D721Med (cell line): ENCODE measurements around the gene AGAP2.

Source experiments
- DNase-seq: peaks from one replicate; pipeline ENCODE4 v3.0.0; 2011; ENCODE audit warnings: low spot score; ENCODE audit not compliant: insufficient read length
- FAIRE-seq: peaks from 2 replicates; lab custom pipeline; 2011; peaks lifted over from hg19 to GRCh38; lab: Jason Lieb, UNC
- CTCF ChIP-seq: IDR thresholded peaks from 2 replicates; pipeline ENCODE4 v1.5.1; 2012; ENCODE audit warnings: mild to moderate bottlenecking, control low read depth; ENCODE audit not compliant: insufficient read depth; ENCODE audit errors: missing control alignments

AGAP2 gene

DNA sequence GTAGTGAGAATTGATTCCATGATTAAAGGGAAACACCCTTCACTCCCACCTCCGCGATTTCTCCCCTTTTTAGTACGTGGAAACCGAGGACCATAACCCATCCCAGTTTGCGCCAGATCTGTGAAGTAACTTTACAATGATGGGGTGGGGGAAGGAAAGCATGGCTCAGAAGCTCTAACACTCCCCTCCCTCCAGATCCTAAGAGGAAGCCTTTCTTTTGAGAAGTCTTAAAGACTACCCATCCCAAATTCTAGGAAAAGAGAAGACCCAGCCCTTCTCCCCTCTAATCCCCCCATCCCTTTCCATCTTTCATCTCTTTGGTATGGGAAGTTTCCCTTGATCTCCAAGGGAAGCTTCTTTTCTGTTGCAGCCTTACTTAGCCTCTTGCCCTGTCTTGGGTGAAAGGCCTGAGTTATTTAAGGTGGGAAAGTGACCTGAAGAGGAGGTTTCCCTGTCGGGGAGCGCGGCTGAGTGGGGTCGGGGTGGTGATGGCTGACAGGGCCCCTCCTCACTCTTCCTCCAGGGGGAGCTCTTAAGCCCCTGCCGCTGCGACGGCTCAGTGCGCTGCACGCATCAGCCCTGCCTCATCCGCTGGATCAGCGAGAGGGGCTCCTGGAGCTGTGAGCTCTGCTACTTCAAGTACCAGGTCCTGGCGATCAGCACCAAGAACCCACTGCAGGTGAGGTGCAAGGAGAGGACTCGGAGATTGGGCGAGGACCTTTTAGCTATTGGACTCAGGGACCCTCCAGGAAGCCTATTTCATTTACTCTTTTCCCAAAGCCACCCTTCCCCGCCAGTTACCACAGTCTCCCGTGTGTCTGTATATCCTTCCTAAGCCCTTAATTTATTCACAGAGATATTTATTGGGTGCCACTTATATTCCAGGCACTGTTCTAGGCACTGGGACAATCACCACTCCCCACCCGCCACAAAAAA lies 18.1 kb upstream of the AGAP2 start:
- DNase-seq (peak; percentile 73), FAIRE-seq (no peak)
- TF ChIP-seq CTCF = peak; percentile 70

GRCh38 chr12:57755454-57756372 lies 17.2 kb upstream of the AGAP2 start:
- FAIRE-seq = no peak
- no peak for TF ChIP-seq CTCF
- no peak for DNase-seq

DNA sequence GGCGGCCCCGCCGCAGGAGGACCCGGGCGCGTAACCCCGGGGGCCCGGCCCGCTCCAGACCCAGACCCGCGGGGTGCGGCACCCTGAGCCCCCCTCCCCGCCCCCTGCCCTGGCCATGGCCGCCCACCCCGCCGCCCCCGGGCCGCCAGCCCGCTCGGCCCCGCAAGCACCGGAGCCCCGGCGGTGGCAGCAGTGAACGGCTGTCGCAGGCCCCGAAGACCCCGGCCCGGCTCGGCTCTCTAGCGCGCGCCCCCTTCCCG lies 16.6 kb upstream of the AGAP2 start:
- FAIRE-seq (no peak), DNase-seq (no peak)

GRCh38 chr12:57754411-57755193 lies 16.1 kb upstream of the AGAP2 start, which contains the start of gene MARCHF9:
MARCHF9 (plus strand) TSS chr12:57755103; CDS start chr12:57755529, 426 bp downstream.
- peak; percentile 64 for DNase-seq
- TF ChIP-seq CTCF = no peak
- no peak for FAIRE-seq

More for the DNA sequence above, 16.6 kb upstream of the AGAP2 start:
- no peak for TF ChIP-seq CTCF

DNA sequence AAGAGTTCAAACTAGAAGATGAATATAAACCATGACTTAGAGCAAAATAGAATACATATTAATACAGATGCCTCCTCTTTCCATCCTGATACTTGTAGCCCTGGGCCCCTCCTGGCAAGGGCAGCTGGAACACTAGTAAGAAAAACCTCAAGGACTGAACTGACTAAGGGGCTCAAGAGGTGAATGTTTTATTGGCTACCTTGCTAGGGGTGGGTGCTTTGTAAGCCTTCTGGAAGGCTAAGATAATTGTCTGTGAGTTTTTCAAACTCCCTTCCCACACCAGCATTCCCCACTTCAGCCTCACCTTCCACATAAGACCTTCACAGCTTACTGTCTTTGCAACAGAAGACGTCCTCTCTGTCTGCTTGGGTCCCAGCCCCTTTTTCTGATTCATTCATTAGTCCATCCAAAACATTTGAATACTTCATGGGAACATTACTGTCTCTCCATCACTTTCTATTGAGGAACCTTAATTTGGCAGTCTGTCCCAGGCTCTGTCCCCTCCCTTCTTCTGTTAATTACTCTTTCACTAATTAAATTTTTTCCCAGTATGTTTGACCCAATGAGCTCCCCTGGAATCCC lies 15.3 kb upstream of the AGAP2 start:
- no peak for FAIRE-seq
- DNase-seq = no peak
- no peak for TF ChIP-seq CTCF

GRCh38 chr12:57752668-57753000 lies 14.1 kb upstream of the AGAP2 start:
- no peak for FAIRE-seq
- TF ChIP-seq CTCF = no peak
- DNase-seq = no peak
